H1 (cell line): Measurements from ENCODE around the gene SEMG2. TPM values are rescaled to one million over a fixed set of nuclear protein-coding genes. Genes with fewer than 3 reads are reported as not detected.

ENCODE experiments used
- CHD1 ChIP-seq: IDR thresholded peaks from 2 replicates; pipeline ENCODE4 v1.6.1; 2012; ENCODE audit warnings: low read depth, low read length, improper control_type of control experiment
- polyA plus RNA-seq, 7 experiments: library from polyadenylated mRNA; depleted of rRNA in 3 of 7; stranded (reverse) in 5 of 7; unstranded in 2 of 7; fragments of >200 nt in 5 of 7; fragments of 200-250 nt in 2 of 7; gene quantifications; 1 replicate in 5 of 7; 2 replicates in 1 of 7; 4 replicates in 1 of 7; pipeline versions ENCODE4 v1.2.1 to v1.2.3, GENCODE V29; 2011 to 2013; ENCODE audit warnings: missing spikeins in 2 of 7, mixed read lengths in 2 of 7
- total RNA-seq: library from RNA; stranded (reverse); fragmentation: NEBNext Ultra II Directional; extraction: Animal tissue kit (Norgen Biotek cat#: 25700); gene quantifications from 2 replicates; pipeline ENCODE4 v1.2.1, GENCODE V29; 2021

Gene SEMG2
- total and polyA plus RNA-seq, 2 of the 8 experiments (the other 6 are each of a cell fraction or from before 2014, with no cell fraction given): not detected

GRCh38 chr20:45223136-45223535, 2.0 kb downstream of the SEMG2 start (continued):
- no peak for TF ChIP-seq CHD1
